Measurements from ENCODE around the gene NEGR1.

The NEGR1 gene

GRCh38 chr1:71809085-71809484 is 473.3 kb downstream of the NEGR1 start:
- H3K4me3 ChIP-seq (replicated peaks; ENCODE audit: low read depth, low read length): no peak overlapping the region
- no peak for DNase-seq (ENCODE audit: low read depth)
- TF ChIP-seq CTCF (IDR thresholded peaks at IDR 0.05; ENCODE audit: low read length, missing control alignments): no peak

- no peak for TF ChIP-seq CTCF (IDR thresholded peaks at IDR 0.05; ENCODE audit: low read length, missing control alignments)
- DNase-seq (ENCODE audit: low read depth): no peak
- H3K4me3 ChIP-seq (replicated peaks; ENCODE audit: low read depth, low read length): no peak overlapping the region
Measured at GRCh38 chr1:71804140-71804539, 478.2 kb downstream of the NEGR1 start.

GRCh38 chr1:71796006-71796405 is 486.3 kb downstream of the NEGR1 start:
- DNase-seq (ENCODE audit: low read depth): no peak

GRCh38 chr1:71792264-71792663 is 490.1 kb downstream of the NEGR1 start:
- no peak for DNase-seq (ENCODE audit: low read depth)
- no peak overlapping the region for H3K4me3 ChIP-seq (replicated peaks; ENCODE audit: low read depth, low read length)
- no peak for TF ChIP-seq CTCF (IDR thresholded peaks at IDR 0.05; ENCODE audit: low read length, missing control alignments)

More at GRCh38 chr1:71796006-71796405, 486.3 kb downstream of the NEGR1 start:
- no peak for TF ChIP-seq CTCF (IDR thresholded peaks at IDR 0.05; ENCODE audit: low read length, missing control alignments)
- H3K4me3 ChIP-seq (replicated peaks; ENCODE audit: low read depth, low read length): no peak overlapping the region

GRCh38 chr1:71788113-71788512 is 494.2 kb downstream of the NEGR1 start:
- no peak overlapping the region for H3K4me3 ChIP-seq (replicated peaks; ENCODE audit: low read depth, low read length)
- no peak for TF ChIP-seq CTCF (IDR thresholded peaks at IDR 0.05; ENCODE audit: low read length, missing control alignments)
- DNase-seq (ENCODE audit: low read depth): no peak

GRCh38 chr1:71787699-71788098 is 494.6 kb downstream of the NEGR1 start:
- H3K4me3 ChIP-seq (replicated peaks; ENCODE audit: low read depth, low read length): no peak overlapping the region
- no peak for DNase-seq (ENCODE audit: low read depth)
- TF ChIP-seq CTCF (IDR thresholded peaks at IDR 0.05; ENCODE audit: low read length, missing control alignments): no peak

GRCh38 chr1:71786218-71786617 is 496.1 kb downstream of the NEGR1 start:
- no peak for TF ChIP-seq CTCF (IDR thresholded peaks at IDR 0.05; ENCODE audit: low read length, missing control alignments)
- no peak for DNase-seq (ENCODE audit: low read depth)
- no peak overlapping the region for H3K4me3 ChIP-seq (replicated peaks; ENCODE audit: low read depth, low read length)
